ENCODE measurements around the gene GLRX3.

GRCh38 chr10:130196511-130197487 is 60.6 kb downstream of the GLRX3 start:
- TF ChIP-seq ZNF274 (IDR thresholded peaks at IDR 0.05; ENCODE audit: low read depth, low read length) = no peak
- TF ChIP-seq YY1 (IDR thresholded peaks at IDR 0.05; ENCODE audit: insufficient read depth, insufficient read length) = no peak
